ENCODE data around the gene HOXD9.

Gene HOXD9

DNA sequence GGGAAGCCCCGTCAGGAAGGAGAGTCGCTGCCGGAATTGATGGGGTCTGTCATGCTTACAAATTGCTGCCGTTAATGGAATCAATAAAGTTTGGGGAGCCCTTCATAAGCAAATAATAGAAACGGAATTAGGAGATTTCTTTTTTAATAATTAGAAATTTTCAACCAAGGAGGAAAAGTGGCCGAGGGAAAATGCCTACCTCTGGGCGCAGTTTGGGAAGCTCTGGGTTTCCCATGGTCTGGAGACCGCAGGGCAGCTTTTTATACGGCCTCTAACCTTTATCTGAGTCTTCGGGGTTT lies 40.0 kb upstream of the HOXD9 start:
- H3K4me1 Mint-ChIP-seq = peaks cover 4% of the 10 kb centered on the region
- no peak overlapping the region for H3K4me3 Mint-ChIP-seq
- no peak for DNase-seq (ENCODE audit: low spot score in 2 of 2)
- peaks cover 1% of the 10 kb centered on the region for H3K9me3 Mint-ChIP-seq
- no peak overlapping the region for H3K27ac Mint-ChIP-seq
- peaks cover 37% of the 10 kb centered on the region for H3K27me3 Mint-ChIP-seq
- ATAC-seq (ENCODE audit: low read depth) = no peak
- peaks cover 2% of the 10 kb centered on the region for H3K36me3 Mint-ChIP-seq

DNA sequence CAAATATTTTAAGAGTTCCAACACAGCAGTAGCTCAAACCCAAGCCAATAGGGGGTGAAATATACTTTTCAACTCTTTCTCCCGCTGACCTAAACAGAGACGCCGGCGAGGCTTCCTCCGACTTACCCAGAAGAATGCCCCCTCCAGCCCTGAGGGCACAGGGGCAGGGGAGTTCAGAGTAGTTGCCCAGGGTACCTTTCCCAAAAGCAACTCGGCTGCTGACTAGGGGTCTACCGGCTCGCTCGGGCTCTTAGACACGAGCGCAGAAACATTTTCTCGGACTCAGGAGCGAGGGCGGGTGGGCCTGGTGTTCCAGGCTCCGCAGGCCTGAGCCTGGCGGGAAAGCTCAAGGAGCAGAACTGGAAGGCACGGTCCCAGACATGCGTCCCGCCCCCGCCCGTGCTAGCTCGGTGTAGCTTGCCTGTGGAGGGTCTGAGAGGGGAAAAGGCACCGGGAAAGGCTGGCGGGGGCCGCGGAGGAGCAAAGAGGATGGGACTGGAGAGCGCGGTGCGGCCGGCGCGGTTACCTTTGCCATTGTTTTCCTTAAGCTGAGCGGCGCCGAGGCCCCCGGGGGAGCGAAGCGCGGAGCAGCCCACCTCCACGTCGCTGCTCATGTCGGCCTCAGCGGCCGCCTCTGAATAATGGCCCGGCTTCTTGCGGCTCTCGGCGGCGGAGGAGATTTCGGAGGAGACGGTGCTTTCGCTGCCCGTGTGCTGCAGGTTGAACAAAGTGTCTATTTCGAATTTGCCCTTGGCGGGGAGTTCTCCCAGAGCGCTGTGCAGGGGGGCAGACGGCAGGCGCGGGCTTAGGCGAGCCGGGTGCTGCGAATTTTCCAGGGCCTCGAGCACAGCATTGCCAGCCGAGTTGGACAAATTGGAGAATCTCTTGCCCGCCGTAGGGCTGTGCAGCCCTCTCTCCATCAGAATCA lies 39.4 kb upstream of the HOXD9 start:
- H3K4me1 Mint-ChIP-seq = peaks cover 4% of the 10 kb centered on the region
- H3K4me3 Mint-ChIP-seq = no peak overlapping the region
- peaks cover 37% of the 10 kb centered on the region for H3K27me3 Mint-ChIP-seq
- peaks cover 2% of the 10 kb centered on the region for H3K36me3 Mint-ChIP-seq
- H3K27ac Mint-ChIP-seq = peak overlapping the region; percentile 58
- DNase-seq (ENCODE audit: low spot score in 2 of 2) = no peak
- no peak for ATAC-seq (ENCODE audit: low read depth)
- peaks cover 1% of the 10 kb centered on the region for H3K9me3 Mint-ChIP-seq

DNA sequence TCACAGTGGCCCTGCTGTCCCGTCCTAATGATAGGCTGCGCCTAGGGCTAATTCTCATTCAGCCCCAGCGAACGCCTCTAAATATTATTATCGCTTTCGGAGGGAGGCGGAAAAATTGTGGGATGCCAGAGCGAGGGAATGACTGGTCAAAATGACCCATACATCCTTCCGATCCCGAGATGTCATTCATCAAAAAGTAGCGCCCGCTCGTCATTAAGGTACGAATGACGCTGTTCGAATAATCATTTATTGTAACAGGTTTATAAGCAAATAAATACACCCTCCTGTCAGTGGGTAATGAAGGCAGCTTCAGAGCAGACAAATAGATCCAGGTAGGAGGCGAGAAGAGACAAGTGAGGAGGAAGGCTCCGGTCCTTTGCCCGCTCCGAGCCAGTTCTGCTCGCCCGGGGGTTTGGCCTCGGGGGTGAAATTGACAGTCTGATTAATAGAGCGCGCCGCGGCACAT lies 38.7 kb upstream of the HOXD9 start, which contains the start of gene EVX2:
Gene EVX2 (minus strand): TSS at position 167 of the 466 bp plus-strand sequence. CDS start 186 bp downstream, outside the sequence.
- Mint-ChIP-seq H3K4me1 (peaks cover 7% of the 10 kb centered on the region), H3K27ac (peak within 1 kb of the TSS; percentile 58), H3K4me3 (no peak within 1 kb of the TSS)

DNA sequence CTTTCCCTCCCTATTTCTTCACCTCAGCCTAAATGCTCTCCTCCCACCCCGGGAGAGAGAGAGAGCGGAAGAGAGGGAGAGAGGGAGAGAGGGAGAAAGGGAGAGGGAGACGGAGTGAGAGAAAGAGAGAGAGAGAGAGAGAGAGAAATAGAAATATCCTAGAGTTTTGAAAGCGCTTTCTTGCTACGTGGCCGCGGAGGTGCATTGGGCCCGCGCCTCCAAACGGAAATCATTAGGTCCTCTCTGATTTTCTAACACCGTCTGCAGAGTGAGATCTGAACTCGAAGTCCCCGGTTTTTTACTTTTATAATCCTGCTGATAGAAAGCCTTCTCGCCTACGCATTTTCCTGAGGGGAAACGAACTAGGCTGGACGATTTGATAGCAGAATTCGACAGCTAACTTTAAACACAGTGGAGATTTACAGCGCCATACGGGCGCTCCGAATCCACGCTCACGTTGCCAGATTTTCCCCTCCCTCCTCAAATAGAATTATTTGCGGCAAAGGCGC lies 37.9 kb upstream of the HOXD9 start:
- Mint-ChIP-seq H3K36me3 (no peaks in the 10 kb centered on the region), H3K4me3 (no peak overlapping the region), H3K4me1 (peaks cover 3% of the 10 kb centered on the region), H3K27ac (no peak overlapping the region), H3K9me3 (peaks cover 1% of the 10 kb centered on the region), H3K27me3 (peaks cover 32% of the 10 kb centered on the region)
- ATAC-seq (ENCODE audit: low read depth) (no peak), DNase-seq (ENCODE audit: low spot score in 2 of 2) (no peak)

More for the DNA sequence above, 38.7 kb upstream of the HOXD9 start, which contains the start of gene EVX2:
- ATAC-seq (ENCODE audit: low read depth) (no peak), DNase-seq (ENCODE audit: low spot score in 2 of 2) (no peak)
- peaks cover 1% of the 10 kb centered on the region for H3K9me3 Mint-ChIP-seq
- peaks cover 35% of the 10 kb centered on the region for H3K27me3 Mint-ChIP-seq
- peaks cover 2% of the 10 kb centered on the region for H3K36me3 Mint-ChIP-seq

DNA sequence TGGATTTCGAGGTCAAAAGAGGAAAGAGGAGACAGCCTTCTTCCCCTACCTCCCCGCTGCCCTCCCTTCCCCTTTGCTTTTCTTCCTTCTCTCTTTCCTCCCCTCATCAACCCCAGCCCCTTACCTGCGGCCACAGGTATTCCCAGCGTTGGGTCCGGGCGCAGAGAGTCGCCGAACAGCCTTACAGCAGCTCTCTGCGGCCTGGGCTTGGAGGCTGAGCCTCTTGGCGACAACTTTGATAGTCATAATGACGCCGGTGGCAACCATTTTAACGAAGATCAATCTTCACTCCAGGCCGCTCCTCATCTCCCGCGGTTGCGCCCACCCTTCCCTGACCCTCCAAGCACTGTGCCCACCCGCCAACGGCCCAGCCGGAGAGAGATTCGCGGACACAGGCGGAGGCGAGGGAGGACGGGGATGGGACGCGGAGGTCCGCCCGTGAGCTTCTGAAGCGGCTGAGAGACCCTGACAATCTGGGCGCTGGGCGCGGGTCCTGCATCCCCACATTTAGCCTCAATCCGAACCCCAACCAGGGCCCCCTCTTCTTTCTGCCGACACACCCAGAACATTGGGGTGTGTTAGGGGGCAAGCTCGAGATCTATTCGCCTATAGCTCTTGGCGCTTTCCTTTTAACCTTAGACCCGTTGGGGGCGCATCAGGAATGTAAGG lies 37.3 kb upstream of the HOXD9 start:
- H3K27ac Mint-ChIP-seq = no peak overlapping the region
- DNase-seq (ENCODE audit: low spot score in 2 of 2) (peak in 1 of 2 donors; percentile 15), ATAC-seq (ENCODE audit: low read depth) (no peak)
- peaks cover 3% of the 10 kb centered on the region for H3K4me1 Mint-ChIP-seq
- H3K9me3 Mint-ChIP-seq = peaks cover 1% of the 10 kb centered on the region
- H3K4me3 Mint-ChIP-seq = no peak overlapping the region
- H3K36me3 Mint-ChIP-seq = no peaks in the 10 kb centered on the region
- H3K27me3 Mint-ChIP-seq = peaks cover 32% of the 10 kb centered on the region

DNA sequence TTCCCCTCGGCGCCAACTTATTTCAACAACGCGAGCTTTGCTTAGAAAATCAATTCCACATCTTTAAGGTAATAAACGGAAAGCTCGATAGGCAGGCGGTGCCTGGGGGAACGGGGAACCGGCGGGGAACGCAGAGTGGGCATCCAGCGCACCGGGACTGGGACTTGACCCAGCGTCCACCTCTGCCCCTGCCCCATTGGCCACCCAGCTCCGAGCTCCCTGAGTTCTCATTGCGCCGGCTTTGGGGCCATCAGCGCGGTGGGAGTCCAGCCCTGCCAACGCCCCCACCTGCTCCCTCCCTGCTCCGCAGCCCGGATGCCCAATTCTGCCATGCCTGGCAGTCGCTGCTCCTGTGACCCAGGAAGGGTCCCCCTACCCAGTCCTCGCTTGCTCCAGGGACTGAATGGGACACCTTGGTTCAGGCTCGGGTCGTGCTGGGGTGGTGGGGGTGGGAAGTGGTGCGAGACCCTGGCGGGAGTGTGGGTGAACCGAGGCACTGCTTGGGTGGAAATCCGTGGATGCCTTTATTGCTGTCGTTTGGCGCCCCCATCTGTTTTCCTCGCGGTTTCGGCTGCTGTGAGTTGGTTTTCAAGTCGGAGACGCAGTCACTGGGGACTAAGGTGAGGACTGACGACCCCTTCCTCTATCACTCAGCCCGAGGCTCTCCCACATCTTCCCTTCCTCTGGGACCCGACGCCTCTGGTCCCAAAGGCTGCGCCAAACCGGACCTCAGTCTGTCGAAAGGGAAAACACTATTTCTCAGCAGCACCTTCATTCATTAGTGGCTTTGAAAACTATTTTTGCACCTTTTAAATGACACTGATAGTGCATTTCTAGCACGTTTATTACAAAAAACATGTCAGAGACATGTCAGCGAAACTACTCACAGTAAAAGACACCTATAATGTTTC lies 36.4 kb upstream of the HOXD9 start:
- Mint-ChIP-seq H3K36me3 (no peaks in the 10 kb centered on the region), H3K27ac (peak overlapping the region; percentile 35), H3K9me3 (peaks cover 1% of the 10 kb centered on the region), H3K27me3 (peaks cover 36% of the 10 kb centered on the region), H3K4me1 (peaks cover 3% of the 10 kb centered on the region), H3K4me3 (no peak overlapping the region)
- ATAC-seq (ENCODE audit: low read depth) (no peak), DNase-seq (ENCODE audit: low spot score in 2 of 2) (no peak)

DNA sequence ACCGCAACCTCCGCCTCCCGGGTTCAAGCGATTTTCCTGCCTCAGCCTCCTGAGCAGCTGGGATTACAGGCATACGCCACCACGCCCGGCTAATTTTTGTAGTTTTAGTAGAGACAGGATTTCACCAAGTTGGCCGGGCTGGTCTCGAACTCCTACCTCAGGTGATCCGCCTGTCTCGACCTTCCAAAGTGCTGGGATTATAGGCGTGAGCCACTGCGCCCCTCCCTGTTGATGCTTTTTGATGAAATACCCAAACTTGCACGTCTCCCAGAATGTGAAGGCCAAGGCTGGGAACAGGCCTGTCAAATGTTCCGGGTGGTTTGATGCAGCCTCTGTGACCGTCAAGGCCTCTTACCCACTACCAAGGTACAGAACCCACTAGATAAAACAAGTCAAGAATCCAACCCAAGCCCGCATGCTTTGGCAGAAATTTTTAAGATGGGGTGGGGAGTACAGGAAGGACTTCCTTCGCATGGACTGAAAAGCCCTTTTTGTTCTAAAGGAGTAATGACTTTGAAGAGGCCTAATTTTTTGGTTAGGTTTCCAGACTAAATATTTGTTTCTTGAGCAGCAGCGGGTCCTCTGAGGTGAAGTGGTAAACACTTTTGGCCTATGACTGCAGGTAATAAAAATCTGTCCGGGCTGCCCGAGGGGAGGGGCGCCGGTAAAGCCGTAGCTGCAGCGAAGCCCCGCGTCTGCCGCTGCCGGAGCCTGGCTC lies 35.0 kb upstream of the HOXD9 start:
- no peak overlapping the region for H3K4me3 Mint-ChIP-seq
- peaks cover 1% of the 10 kb centered on the region for H3K9me3 Mint-ChIP-seq
- no peaks in the 10 kb centered on the region for H3K36me3 Mint-ChIP-seq
- peaks cover 3% of the 10 kb centered on the region for H3K4me1 Mint-ChIP-seq
- H3K27me3 Mint-ChIP-seq = peaks cover 43% of the 10 kb centered on the region
- ATAC-seq (ENCODE audit: low read depth) (no peak), DNase-seq (ENCODE audit: low spot score in 2 of 2) (no peak)
- no peak overlapping the region for H3K27ac Mint-ChIP-seq

DNA sequence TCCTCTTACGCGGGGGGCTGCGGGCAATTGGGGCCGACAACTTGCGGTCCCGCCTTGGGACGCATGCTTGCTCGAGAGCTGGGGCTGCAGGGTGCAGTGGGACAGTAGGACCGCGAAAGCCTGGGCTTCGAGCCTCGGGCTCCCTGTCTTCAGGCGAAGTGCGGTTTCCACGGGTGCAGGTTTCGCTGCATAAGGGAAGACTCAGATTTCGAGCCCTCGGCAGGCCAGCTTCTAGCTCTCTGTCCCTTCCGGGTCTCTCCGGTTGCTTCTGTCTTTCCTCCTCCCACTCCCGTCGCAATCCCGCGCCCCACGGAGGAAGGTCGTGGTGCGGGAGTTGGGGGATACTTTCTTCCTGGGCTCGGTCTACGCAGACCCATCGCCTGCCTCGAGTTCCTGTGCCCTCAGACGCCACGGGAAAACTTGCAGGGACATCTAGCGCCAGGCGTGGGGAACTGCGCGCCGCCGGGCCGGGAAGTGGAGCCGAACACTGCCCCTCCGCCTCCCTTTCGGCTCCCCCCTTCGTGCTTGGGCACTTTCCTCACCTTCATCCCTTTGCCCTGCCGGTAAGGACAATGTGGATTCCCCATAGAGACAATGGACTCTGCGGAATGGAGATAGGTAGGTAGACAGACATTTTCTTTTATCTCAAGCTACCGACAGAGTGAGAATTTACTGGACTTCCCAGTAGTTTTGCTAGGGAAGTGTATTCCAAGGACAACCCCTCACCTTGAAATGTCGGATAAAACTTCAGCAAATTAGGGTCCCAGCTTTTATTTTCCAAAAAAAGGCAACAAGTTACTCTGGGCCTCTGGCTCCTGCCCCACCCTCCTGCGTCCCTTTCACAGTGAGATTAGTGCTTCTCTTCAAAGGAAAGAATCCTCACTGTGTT lies 34.2 kb upstream of the HOXD9 start:
- Mint-ChIP-seq H3K36me3 (no peaks in the 10 kb centered on the region), H3K4me3 (peak overlapping the region; percentile 53), H3K4me1 (peaks cover 3% of the 10 kb centered on the region), H3K9me3 (peaks cover 1% of the 10 kb centered on the region), H3K27ac (no peak overlapping the region), H3K27me3 (peaks cover 40% of the 10 kb centered on the region)
- DNase-seq (ENCODE audit: low spot score in 2 of 2) (no peak), ATAC-seq (ENCODE audit: low read depth) (no peak)

DNA sequence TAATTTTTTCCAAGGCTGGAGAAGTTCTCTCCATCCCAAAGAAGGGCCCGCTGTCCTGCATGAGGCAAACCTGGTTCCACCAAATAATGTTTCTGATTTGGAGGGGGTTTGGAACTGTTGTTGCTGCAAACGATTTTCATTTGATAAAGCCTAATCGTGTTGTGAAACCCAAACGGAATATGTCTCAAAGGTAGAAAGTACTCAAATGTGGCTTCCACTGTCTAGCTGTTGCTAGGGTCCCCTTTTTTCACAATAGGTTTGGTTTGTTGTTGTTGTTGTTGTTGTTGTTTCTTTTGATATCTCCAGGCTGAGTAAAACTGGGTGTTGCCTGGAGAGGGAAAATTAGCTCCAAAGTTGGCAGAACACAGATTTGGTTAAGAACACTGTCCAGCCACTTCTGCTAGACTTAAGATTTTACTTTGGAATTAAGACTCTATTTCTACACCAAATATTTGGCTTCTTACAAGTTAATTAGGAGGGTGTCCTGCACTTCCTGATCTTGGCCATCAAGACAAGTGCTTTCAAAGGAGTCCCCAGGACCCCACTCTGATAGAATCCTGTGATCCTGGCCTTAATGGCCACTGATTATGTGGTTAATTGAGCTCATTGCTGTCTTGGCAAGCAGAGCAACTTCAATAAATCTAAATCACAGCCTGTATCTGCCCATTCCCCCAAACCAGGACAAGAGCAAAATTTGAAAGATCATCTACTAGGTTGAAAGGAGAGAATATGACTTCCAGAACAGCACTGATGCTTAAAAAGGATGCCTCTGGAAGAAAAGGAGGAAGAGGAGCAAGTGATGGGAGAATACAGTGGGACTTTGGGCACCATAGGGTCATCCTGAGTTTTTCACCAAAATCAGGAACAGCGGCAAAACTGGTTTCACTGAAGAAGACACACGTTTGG lies 33.3 kb upstream of the HOXD9 start:
- no peak overlapping the region for H3K27ac Mint-ChIP-seq
- H3K27me3 Mint-ChIP-seq = peaks cover 44% of the 10 kb centered on the region
- H3K4me3 Mint-ChIP-seq = no peak overlapping the region
- no peaks in the 10 kb centered on the region for H3K36me3 Mint-ChIP-seq
- peaks cover 4% of the 10 kb centered on the region for H3K9me3 Mint-ChIP-seq
- DNase-seq (ENCODE audit: low spot score in 2 of 2) = no peak
- no peak for ATAC-seq (ENCODE audit: low read depth)
- peaks cover 3% of the 10 kb centered on the region for H3K4me1 Mint-ChIP-seq

DNA sequence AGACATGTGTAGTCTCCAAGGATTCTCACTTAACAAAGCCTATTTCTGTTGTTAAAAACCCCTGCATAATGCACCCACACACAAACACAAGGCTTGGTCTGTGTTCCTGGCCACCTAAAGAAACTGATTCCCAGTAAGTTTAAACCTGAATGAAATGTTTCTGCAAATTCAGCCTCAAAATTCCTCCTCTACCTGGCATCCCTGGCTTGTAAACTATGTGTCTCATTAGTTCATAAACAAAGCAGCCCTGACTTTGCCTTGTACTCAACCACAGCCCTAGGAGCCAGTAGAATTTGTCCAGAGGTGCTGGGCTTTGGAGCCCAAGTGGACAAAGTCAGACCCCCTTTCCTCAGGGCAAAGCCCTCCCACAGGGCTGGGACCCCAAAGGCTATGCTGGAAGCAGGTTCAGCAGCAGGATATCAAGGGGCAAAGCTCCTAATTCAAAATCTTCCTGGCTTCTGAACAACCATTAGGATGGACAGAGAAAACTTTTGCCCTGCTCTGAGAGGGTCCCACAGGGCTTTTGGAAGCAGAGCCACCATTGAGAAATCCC lies 32.6 kb upstream of the HOXD9 start:
- no peaks in the 10 kb centered on the region for H3K36me3 Mint-ChIP-seq
- peaks cover 4% of the 10 kb centered on the region for H3K9me3 Mint-ChIP-seq
- no peak for DNase-seq (ENCODE audit: low spot score in 2 of 2)
- peaks cover 3% of the 10 kb centered on the region for H3K4me1 Mint-ChIP-seq
- no peak overlapping the region for H3K27ac Mint-ChIP-seq
- peaks cover 46% of the 10 kb centered on the region for H3K27me3 Mint-ChIP-seq
- no peak overlapping the region for H3K4me3 Mint-ChIP-seq
- no peak for ATAC-seq (ENCODE audit: low read depth)

DNA sequence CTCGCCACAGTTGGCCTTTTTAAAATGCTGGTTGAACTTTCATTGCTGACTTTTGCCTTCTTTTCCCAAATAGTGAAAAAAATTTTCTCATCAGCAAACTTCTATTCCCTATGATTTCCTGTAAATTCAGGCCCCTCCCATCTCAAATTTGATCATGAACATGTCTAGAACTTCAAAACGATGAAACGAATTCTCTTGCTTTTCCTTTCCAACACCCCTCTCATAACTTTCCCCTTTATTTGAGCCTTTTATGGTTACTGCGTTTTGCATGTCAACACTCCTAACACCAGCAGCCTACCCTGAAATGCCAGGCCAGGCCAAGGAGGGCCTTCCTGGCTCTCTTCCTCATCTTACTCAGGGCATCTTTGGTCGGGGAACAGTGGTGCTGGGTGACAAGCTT lies 31.7 kb upstream of the HOXD9 start:
- Mint-ChIP-seq H3K9me3 (peaks cover 3% of the 10 kb centered on the region), H3K4me3 (no peak overlapping the region), H3K27ac (no peak overlapping the region), H3K27me3 (peaks cover 48% of the 10 kb centered on the region), H3K36me3 (no peaks in the 10 kb centered on the region), H3K4me1 (peaks cover 3% of the 10 kb centered on the region)
- no peak for DNase-seq (ENCODE audit: low spot score in 2 of 2)
- ATAC-seq (ENCODE audit: low read depth) = no peak

All from memory B cell (primary cell).